ENCODE measurements around the gene USP48. TPM values are rescaled to one million over a fixed set of nuclear protein-coding genes. Genes with fewer than 3 reads are reported as not detected.

The USP48 gene
- total RNA-seq, 2 donors from 2014 or later = 129 to 143 TPM

DNA sequence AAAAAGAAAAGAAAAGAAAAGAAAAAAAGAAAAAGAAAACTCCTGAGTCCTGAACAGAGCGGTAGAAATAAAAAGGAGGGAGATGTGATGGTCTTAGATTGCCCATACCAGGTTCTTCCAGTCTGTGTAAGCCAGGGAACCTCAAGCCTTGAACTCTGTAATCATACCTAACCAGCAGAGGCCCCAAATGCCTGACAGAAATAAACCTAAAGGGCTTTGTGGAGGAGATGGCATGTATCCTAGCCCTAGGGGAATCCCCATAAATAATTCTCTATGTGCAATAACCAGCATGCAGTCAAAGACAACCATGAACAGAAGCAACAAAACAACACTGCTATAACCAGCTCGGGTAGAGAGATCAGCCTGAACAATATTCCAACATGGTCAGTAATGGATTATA is 40.4 kb downstream of the USP48 start:
- DNase-seq (no peak), ATAC-seq (replicated peaks in 1 of 2) (peak; percentile 31 to 48)
- Mint-ChIP-seq H3K9me3 (no peaks in the 10 kb centered on the region), H3K27me3 (ENCODE audit: low read depth) (no peaks in the 10 kb centered on the region), H3K4me1 (ENCODE audit: low read depth) (peaks cover 34% of the 10 kb centered on the region), H3K36me3 (ENCODE audit: insufficient read depth in 2 of 2) (peaks cover 0 to 18% of the 10 kb centered on the region in 2 donors), H3K4me3 (no peak overlapping the region), H3K27ac (peak overlapping the region; percentile 42)

DNA sequence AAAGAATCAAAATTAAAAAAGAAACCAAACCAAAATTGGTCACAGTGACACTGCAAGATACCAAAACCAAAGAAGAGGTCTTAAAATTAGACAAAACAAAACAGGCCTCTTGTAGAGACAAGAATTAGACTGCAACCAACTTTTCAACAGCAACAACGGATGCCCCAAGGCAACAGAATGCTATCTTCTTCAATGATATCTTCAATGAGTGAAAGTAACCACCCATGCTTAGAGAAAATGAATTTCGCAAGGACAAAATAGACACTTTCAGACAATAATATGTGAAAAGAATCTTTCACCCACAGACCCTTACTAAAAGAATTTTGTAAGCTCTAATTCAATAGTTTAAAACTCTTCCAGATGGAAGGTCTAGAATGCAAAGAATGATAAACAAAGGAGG is 41.7 kb downstream of the USP48 start:
- Mint-ChIP-seq H3K27ac (no peak overlapping the region), H3K9me3 (no peaks in the 10 kb centered on the region)
- ATAC-seq (replicated peaks in 1 of 2) = no peak

DNA sequence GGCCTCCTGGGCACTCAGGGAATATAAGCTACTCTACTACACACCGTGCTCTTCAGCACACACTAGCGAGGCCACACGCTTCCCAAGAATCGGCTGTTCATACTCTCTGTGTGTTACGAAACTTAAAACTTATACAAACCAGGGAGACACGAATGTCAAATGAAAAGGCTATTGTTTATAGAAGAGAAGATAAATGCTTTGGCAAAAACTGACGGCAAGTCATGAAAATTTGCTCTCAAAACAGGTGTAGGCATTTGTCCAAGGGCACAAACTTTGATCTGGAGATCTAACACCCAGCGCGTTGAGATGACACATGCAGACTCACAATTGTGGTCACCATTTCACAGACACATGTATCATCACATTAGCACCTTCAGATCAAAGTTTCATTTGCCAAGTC is 46.1 kb downstream of the USP48 start:
- ATAC-seq (replicated peaks in 1 of 2) (peak in 1 of 2 donors; percentile 39), DNase-seq (no peak)
- H3K4me1 Mint-ChIP-seq (ENCODE audit: low read depth) = peaks cover 27% of the 10 kb centered on the region
- peaks cover 4 to 21% of the 10 kb centered on the region in 2 donors for H3K36me3 Mint-ChIP-seq (ENCODE audit: insufficient read depth in 2 of 2)
- no peaks in the 10 kb centered on the region for H3K9me3 Mint-ChIP-seq
- H3K27me3 Mint-ChIP-seq (ENCODE audit: low read depth) = no peaks in the 10 kb centered on the region
- H3K4me3 Mint-ChIP-seq = no peak overlapping the region
- peak overlapping the region; percentile 50 for H3K27ac Mint-ChIP-seq

More for the DNA sequence above, 41.7 kb downstream of the USP48 start:
- H3K4me3 Mint-ChIP-seq = peak overlapping the region in 1 of 2 donors; percentile 14
- peaks cover 40% of the 10 kb centered on the region for H3K4me1 Mint-ChIP-seq (ENCODE audit: low read depth)
- H3K36me3 Mint-ChIP-seq (ENCODE audit: insufficient read depth in 2 of 2) = peaks cover 1 to 21% of the 10 kb centered on the region in 2 donors
- no peaks in the 10 kb centered on the region for H3K27me3 Mint-ChIP-seq (ENCODE audit: low read depth)
- DNase-seq = no peak

DNA sequence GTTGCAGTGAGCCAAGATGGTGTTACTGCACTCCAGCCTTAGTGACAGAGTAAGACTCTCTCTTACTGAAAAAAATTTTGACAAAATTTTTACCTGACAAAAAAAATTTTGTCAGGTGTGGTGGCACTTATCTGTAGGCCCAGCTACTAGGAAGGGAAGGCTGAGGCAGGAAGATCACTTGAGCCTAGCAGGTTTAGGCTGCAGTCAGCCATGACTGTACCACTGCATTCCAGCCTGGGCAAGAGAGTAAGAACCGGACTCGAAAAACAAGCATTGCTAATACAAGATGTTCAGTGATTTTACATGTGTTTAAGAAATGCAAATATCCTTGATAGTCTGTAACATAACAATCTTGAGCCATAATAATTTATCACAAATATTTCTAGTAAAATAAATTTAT is 46.9 kb downstream of the USP48 start:
- peaks cover 20% of the 10 kb centered on the region for H3K4me1 Mint-ChIP-seq (ENCODE audit: low read depth)
- no peak overlapping the region for H3K27ac Mint-ChIP-seq
- no peaks in the 10 kb centered on the region for H3K27me3 Mint-ChIP-seq (ENCODE audit: low read depth)
- DNase-seq = no peak
- no peak overlapping the region for H3K4me3 Mint-ChIP-seq
- H3K36me3 Mint-ChIP-seq (ENCODE audit: insufficient read depth in 2 of 2) = peaks cover 4 to 21% of the 10 kb centered on the region in 2 donors
- ATAC-seq (replicated peaks in 1 of 2) = no peak
- no peaks in the 10 kb centered on the region for H3K9me3 Mint-ChIP-seq

DNA sequence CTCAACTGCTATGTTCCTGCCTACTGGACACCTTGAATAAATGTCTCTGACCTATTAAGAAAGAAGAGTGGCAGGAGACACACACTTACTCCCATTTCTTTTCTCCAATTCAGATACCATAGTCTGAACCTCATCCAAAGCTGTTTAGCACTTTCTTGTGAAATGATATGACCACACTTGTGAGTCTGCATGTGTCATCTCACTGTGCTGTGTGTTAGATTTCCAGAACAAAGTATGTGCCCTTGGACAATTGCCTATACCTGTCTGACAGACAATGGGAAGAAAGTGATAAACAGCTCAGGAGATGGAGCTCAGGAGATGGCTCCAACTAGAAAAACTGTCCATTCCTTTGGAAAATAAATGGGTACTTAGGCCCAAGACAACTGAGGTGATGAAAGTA is 48.4 kb downstream of the USP48 start:
- H3K36me3 Mint-ChIP-seq (ENCODE audit: insufficient read depth in 2 of 2) = peaks cover 4 to 15% of the 10 kb centered on the region in 2 donors
- no peak overlapping the region for H3K4me3 Mint-ChIP-seq
- ATAC-seq (replicated peaks in 1 of 2) = no peak
- H3K4me1 Mint-ChIP-seq (ENCODE audit: low read depth) = peaks cover 6% of the 10 kb centered on the region
- no peak for DNase-seq
- no peaks in the 10 kb centered on the region for H3K27me3 Mint-ChIP-seq (ENCODE audit: low read depth)
- H3K9me3 Mint-ChIP-seq = no peaks in the 10 kb centered on the region
- H3K27ac Mint-ChIP-seq = no peak overlapping the region

DNA sequence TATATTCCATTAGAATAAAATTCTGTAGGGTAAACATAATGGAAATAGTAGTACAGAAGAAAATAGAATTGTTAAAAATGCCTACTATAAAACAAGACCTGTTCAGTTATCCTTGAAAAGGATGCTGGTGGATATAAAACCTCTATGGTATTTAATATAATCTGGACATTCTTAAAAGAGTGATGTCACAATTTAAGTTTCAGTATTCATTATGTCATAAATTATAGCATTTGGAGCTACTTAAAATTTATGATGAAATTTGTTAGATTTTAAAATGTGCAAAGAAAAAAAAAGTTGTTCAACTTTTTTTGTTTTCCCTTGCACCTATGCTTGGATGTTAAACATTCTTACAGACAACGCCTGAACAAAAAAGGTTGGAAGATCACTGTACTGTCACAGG is 50.3 kb downstream of the USP48 start:
- H3K9me3 Mint-ChIP-seq = no peaks in the 10 kb centered on the region
- H3K4me3 Mint-ChIP-seq = no peak overlapping the region
- H3K27me3 Mint-ChIP-seq (ENCODE audit: low read depth) = no peaks in the 10 kb centered on the region
- H3K36me3 Mint-ChIP-seq (ENCODE audit: insufficient read depth in 2 of 2) = peaks cover 8 to 18% of the 10 kb centered on the region in 2 donors
- peaks cover 6% of the 10 kb centered on the region for H3K4me1 Mint-ChIP-seq (ENCODE audit: low read depth)
- no peak overlapping the region for H3K27ac Mint-ChIP-seq
- DNase-seq (no peak), ATAC-seq (replicated peaks in 1 of 2) (no peak)

DNA sequence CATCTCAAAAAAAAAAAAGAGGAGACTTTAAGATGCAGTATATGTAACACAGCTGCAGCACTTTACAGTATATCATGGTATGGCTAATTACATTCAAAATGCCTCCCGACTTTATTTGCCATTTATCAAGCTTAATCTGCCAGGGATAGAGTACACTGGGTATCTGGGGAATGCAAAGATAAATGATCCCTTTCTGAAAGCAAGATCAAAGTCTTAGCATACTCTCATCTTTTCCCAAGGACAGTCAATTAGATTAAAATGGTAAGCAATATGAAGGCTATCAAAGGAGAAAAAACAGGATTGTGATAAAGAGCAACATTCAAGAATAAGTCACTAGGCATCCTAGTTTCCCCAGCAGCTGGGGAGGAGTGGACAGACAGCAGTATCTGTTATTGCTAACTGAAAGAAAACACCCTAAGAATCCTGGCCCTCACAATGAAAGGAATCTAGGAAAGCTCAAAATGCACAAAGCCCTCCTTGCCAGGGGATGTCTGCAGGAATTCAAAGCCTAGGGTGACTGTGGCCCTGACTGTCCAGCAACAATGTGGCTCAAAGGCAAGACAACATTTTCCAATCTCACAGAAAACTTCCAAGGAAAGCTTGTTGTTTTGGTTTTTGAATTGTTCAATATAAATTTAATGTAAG is 57.1 kb downstream of the USP48 start:
- Mint-ChIP-seq H3K9me3 (no peaks in the 10 kb centered on the region), H3K36me3 (ENCODE audit: insufficient read depth in 2 of 2) (peaks cover 15 to 42% of the 10 kb centered on the region in 2 donors), H3K4me1 (ENCODE audit: low read depth) (no peaks in the 10 kb centered on the region), H3K27ac (peak overlapping the region; percentile 25), H3K27me3 (ENCODE audit: low read depth) (no peaks in the 10 kb centered on the region), H3K4me3 (no peak overlapping the region)
- ATAC-seq (replicated peaks in 1 of 2) (no peak), DNase-seq (no peak)

DNA sequence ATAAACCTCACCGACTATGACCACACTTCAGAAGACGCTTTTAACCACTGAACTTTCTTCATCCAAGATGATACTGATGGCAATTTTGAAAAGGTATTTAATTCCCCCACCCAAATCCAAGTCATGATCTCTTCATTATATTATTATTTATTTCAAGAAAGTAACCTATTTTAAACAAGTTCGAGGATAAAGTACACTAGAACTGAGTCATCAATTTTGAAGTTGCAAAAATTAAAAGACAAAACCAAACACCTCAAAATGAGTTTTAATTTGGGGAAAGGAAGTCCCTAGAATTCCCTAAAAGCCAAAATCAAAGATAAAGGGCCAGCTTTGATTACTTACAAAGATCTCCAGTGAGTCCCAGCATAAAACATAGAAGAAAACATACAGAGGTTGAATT is 58.4 kb downstream of the USP48 start:
- Mint-ChIP-seq H3K27ac (no peak overlapping the region), H3K4me3 (no peak overlapping the region), H3K27me3 (ENCODE audit: low read depth) (no peaks in the 10 kb centered on the region), H3K4me1 (ENCODE audit: low read depth) (no peaks in the 10 kb centered on the region), H3K9me3 (no peaks in the 10 kb centered on the region), H3K36me3 (ENCODE audit: insufficient read depth in 2 of 2) (peaks cover 15 to 45% of the 10 kb centered on the region in 2 donors)
- DNase-seq = no peak
- no peak for ATAC-seq (replicated peaks in 1 of 2)

DNA sequence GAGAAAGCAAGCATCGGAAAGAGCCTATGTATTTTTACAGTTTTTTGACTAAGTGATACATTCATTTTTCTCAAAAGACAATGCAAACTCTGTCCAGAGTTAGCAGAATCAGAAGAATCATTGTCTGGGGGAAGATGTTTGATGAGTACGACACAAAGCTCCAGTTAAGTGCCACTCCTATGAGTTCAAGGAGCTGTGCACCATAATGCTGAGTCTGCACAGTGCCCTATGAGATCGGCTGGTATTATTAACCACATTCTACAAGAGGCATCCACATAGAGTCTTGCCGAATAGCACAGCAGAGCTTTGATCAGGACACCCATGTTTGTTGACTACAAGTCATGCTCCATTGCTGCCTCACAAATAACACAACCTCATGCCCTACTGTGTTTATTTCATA is 58.9 kb downstream of the USP48 start:
- H3K27ac Mint-ChIP-seq = no peak overlapping the region
- H3K9me3 Mint-ChIP-seq = no peaks in the 10 kb centered on the region
- H3K4me3 Mint-ChIP-seq = no peak overlapping the region
- H3K4me1 Mint-ChIP-seq (ENCODE audit: low read depth) = no peaks in the 10 kb centered on the region
- H3K27me3 Mint-ChIP-seq (ENCODE audit: low read depth) = no peaks in the 10 kb centered on the region
- peaks cover 15 to 47% of the 10 kb centered on the region in 2 donors for H3K36me3 Mint-ChIP-seq (ENCODE audit: insufficient read depth in 2 of 2)
- DNase-seq (no peak), ATAC-seq (replicated peaks in 1 of 2) (no peak)

DNA sequence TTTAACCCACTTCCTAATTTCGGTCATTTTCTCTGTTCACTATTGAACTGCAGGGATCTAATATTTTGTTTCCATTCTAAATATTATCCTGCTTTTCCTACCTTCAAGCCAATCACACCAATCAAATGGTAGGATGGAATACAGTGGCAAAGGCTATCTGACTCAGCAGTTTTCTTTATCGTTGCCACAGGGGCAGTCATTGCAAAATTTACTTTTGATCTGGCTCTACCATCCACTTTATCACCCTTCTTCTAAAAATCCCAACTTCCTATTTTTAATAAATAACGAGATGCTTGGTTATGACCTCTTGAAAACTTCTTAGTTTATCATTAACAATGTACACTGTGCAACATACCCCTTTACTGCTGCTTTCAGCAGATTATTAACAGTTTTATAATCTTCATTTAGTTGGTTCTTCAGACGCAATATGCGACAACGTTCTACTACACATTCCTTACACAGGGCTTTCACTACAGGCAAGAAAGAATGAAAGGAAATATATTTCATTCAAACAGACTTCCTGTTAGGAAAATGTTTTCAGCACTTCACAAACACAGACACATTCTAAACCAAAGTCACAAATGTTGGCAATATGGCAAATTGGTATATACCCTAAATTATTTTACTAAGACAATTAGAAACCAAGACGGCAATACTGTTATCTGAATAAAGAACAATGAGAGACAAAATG is 61.5 kb downstream of the USP48 start:
- H3K4me1 Mint-ChIP-seq (ENCODE audit: low read depth) = no peaks in the 10 kb centered on the region
- ATAC-seq (replicated peaks in 1 of 2) (no peak), DNase-seq (no peak)
- no peaks in the 10 kb centered on the region for H3K27me3 Mint-ChIP-seq (ENCODE audit: low read depth)
- H3K36me3 Mint-ChIP-seq (ENCODE audit: insufficient read depth in 2 of 2) = peaks cover 15 to 55% of the 10 kb centered on the region in 2 donors
- peak overlapping the region; percentile 93 for H3K27ac Mint-ChIP-seq
- H3K9me3 Mint-ChIP-seq = no peaks in the 10 kb centered on the region
- no peak overlapping the region for H3K4me3 Mint-ChIP-seq

DNA sequence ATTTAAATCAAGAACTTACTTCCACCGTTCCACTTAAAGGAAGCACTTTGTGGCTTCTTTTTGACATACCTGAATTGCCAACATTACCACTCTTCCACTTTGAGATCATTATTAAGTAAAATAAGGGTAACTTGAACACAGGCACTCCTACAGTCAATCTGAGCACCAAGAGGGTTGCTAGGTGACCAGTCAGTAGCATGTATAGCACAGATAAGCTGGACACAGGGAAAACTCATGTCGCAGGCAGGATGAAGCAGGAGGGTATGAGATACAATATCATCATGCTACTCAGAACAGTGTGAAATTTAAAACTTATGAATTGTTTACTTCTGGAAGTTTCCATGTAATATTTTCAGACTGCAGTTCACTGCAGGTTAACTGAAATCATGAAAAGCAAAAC is 66.8 kb downstream of the USP48 start:
- H3K27ac Mint-ChIP-seq = peak overlapping the region; percentile 76
- H3K4me3 Mint-ChIP-seq = no peak overlapping the region
- H3K36me3 Mint-ChIP-seq (ENCODE audit: insufficient read depth in 2 of 2) = peaks cover 7 to 30% of the 10 kb centered on the region in 2 donors
- no peaks in the 10 kb centered on the region for H3K27me3 Mint-ChIP-seq (ENCODE audit: low read depth)
- no peaks in the 10 kb centered on the region for H3K9me3 Mint-ChIP-seq
- no peaks in the 10 kb centered on the region for H3K4me1 Mint-ChIP-seq (ENCODE audit: low read depth)
- ATAC-seq (replicated peaks in 1 of 2) (no peak), DNase-seq (no peak)

DNA sequence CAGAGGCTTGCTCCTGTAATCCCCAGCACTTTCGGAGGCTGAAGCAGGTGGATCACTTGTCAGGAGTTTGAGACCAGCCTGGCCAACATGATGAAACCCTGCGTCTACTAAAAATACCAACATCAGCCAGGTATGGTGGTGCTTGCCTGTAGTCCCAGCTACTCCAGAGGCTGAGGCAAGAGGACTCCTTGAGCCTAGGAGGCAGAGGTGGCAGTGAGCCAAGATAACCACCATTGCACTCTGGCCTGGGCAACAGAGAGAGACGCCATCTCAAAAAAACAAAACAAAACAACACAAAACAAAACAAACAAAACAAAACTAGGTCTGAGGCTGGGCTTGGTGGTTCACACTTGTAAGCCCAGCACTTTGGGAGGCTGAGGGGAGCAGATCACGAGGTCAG is 75.1 kb downstream of the USP48 start:
- Mint-ChIP-seq H3K27me3 (ENCODE audit: low read depth) (no peaks in the 10 kb centered on the region), H3K36me3 (ENCODE audit: insufficient read depth in 2 of 2) (peaks cover 4 to 27% of the 10 kb centered on the region in 2 donors), H3K4me1 (ENCODE audit: low read depth) (peaks cover 8% of the 10 kb centered on the region), H3K27ac (no peak overlapping the region), H3K4me3 (no peak overlapping the region), H3K9me3 (no peaks in the 10 kb centered on the region)
- ATAC-seq (replicated peaks in 1 of 2) (no peak), DNase-seq (no peak)

DNA sequence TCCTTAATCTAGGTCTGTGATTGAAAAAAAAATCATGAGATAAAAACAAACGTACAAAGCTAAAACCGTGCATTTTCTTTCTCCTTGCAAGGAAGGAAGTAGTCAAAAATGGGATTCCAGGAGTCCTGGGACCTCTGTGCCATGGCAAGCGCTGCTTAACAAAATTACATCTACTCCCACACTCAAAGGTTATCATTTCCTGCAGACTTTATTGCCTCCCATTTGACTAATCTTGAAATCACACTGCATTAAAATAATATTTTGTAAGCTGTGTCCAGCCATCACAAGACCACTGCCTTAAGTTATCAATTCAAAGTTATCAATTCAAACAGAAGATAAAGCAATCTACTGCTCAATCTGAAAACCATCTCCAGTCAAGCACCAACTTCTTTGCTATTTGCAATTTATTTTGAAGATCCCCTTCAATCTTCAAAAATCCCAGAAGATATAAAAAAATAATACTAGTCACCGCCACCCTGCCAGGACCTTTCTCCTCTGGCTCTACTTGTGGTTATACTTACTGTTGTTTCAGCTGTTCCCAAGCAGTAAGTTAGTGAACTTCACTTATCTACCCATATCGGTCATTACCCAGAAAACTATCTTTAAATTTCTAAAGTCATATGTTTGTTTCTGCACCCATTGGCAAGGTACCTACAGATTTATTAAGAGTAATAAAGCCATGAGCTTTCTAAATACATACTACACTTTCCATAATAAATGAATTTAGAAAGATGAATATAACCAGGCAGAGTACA is 75.7 kb downstream of the USP48 start:
- no peak for DNase-seq
- Mint-ChIP-seq H3K36me3 (ENCODE audit: insufficient read depth in 2 of 2) (peaks cover 5 to 32% of the 10 kb centered on the region in 2 donors), H3K4me1 (ENCODE audit: low read depth) (peaks cover 8% of the 10 kb centered on the region), H3K27ac (peak overlapping the region; percentile 65), H3K27me3 (ENCODE audit: low read depth) (no peaks in the 10 kb centered on the region), H3K4me3 (no peak overlapping the region), H3K9me3 (no peaks in the 10 kb centered on the region)
- ATAC-seq (replicated peaks in 1 of 2) = no peak

All from activated T-cell treated with anti-CD3 and anti-CD28 coated beads, Interleukin-2, amount 50 U/mL, for 72 hours (primary cell).